ENCODE results near the gene SOS2.

- TF ChIP-seq, protein P1, sequence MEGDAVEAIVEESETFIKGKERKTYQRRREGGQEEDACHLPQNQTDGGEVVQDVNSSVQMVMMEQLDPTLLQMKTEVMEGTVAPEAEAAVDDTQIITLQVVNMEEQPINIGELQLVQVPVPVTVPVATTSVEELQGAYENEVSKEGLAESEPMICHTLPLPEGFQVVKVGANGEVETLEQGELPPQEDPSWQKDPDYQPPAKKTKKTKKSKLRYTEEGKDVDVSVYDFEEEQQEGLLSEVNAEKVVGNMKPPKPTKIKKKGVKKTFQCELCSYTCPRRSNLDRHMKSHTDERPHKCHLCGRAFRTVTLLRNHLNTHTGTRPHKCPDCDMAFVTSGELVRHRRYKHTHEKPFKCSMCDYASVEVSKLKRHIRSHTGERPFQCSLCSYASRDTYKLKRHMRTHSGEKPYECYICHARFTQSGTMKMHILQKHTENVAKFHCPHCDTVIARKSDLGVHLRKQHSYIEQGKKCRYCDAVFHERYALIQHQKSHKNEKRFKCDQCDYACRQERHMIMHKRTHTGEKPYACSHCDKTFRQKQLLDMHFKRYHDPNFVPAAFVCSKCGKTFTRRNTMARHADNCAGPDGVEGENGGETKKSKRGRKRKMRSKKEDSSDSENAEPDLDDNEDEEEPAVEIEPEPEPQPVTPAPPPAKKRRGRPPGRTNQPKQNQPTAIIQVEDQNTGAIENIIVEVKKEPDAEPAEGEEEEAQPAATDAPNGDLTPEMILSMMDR (conservative IDR thresholded peaks at IDR 0.05): no peak
- TF ChIP-seq EZH2 (IDR thresholded peaks at IDR 0.05; ENCODE audit: low read depth): no peak
Observed at GRCh38 chr14:50116181-50116956, 115.0 kb downstream of the SOS2 start, which contains the start of gene VCPKMT.

Data from PC-9 (cell line).